T follicular helper cell (primary cell): ENCODE data around the gene TPGS2.
"Not testable (repeated sequence)": the region's sequence is repeated elsewhere in the genome, so short reads cannot be mapped to it uniquely, and the experiment has no call there.

Source experiments
- DNase-seq: peaks from one replicate; pipeline ENCODE4 v3.0.0-alpha.2; 2020; ENCODE audit warnings: low read depth
- total RNA-seq, 2 experiments: gene quantifications; one replicate each; lab custom pipeline; 2026; lab: John Stamatoyannopoulos, UW

Gene TPGS2
- 35.1 to 56.3 reads per million in 2 experiments for total RNA-seq

GRCh38 chr18:36828630-36829361, at the start of gene TPGS2, which contains the start of gene KIAA1328:
TSS of gene TPGS2 (minus strand) at chr18:36829002. CDS start at chr18:36828767, 235 bp downstream.
TSS of gene KIAA1328 (plus strand) at chr18:36829127. CDS start at chr18:36829139, 12 bp downstream.
- peak; percentile 85 for DNase-seq

GRCh38 chr18:36873826-36874225, 45.0 kb upstream of the TPGS2 start:
- not testable (repeated sequence) for DNase-seq

GRCh38 chr18:36872329-36872728, 43.5 kb upstream of the TPGS2 start:
- no peak for DNase-seq

- no peak for DNase-seq
Observed at GRCh38 chr18:36871801-36872200, 43.0 kb upstream of the TPGS2 start.

GRCh38 chr18:36867056-36867455, 38.3 kb upstream of the TPGS2 start:
- no peak for DNase-seq

- DNase-seq = no peak
Observed at GRCh38 chr18:36862182-36862581, 33.4 kb upstream of the TPGS2 start.

- no peak for DNase-seq
Observed at GRCh38 chr18:36856815-36857214, 28.0 kb upstream of the TPGS2 start.

- no peak for DNase-seq
Observed at GRCh38 chr18:36851202-36851590, 22.4 kb upstream of the TPGS2 start.

GRCh38 chr18:36850527-36851201, 21.9 kb upstream of the TPGS2 start:
- no peak for DNase-seq

- DNase-seq = no peak
Observed at GRCh38 chr18:36849288-36850006, 20.6 kb upstream of the TPGS2 start.

- no peak for DNase-seq
Observed at GRCh38 chr18:36848609-36849008, 19.8 kb upstream of the TPGS2 start.

- no peak for DNase-seq
Observed at GRCh38 chr18:36843784-36844183, 15.0 kb upstream of the TPGS2 start.

- DNase-seq = no peak
Observed at GRCh38 chr18:36843199-36843598, 14.4 kb upstream of the TPGS2 start.

GRCh38 chr18:36839835-36840234, 11.0 kb upstream of the TPGS2 start:
- no peak for DNase-seq

- DNase-seq = no peak
Observed at GRCh38 chr18:36835927-36836326, 7.1 kb upstream of the TPGS2 start.

GRCh38 chr18:36833120-36833519, 4.3 kb upstream of the TPGS2 start:
- no peak for DNase-seq

- DNase-seq = no peak
Observed at GRCh38 chr18:36831139-36831538, 2.3 kb upstream of the TPGS2 start.

GRCh38 chr18:36830158-36830495, 1.3 kb upstream of the TPGS2 start:
- no peak for DNase-seq

- DNase-seq = no peak
Observed at GRCh38 chr18:36829362-36830157, 758 bp upstream of the TPGS2 start.

GRCh38 chr18:36828157-36828629, 609 bp downstream of the TPGS2 start:
- peak; percentile 7 for DNase-seq

GRCh38 chr18:36826556-36826955, 2.2 kb downstream of the TPGS2 start:
- DNase-seq = no peak

GRCh38 chr18:36825526-36825925, 3.3 kb downstream of the TPGS2 start:
- DNase-seq = no peak
